HG03520 (cell line): Measurements from ENCODE around the gene COIL.
A peak's percentile ranks its signal among the peaks of the same experiment; 100 is the strongest.
"Not testable (repeated sequence)": the region's sequence is repeated elsewhere in the genome, so short reads cannot be mapped to it uniquely, and the experiment has no call there.

ENCODE experiments used
- ATAC-seq: cut with Tn5 transposase; IDR thresholded peaks from one replicate; pipeline ENCODE4 v1.9.1; 2021; ENCODE audit warnings: mild to moderate bottlenecking, moderate library complexity; ENCODE audit not compliant: unreplicated experiment

COIL gene

DNA sequence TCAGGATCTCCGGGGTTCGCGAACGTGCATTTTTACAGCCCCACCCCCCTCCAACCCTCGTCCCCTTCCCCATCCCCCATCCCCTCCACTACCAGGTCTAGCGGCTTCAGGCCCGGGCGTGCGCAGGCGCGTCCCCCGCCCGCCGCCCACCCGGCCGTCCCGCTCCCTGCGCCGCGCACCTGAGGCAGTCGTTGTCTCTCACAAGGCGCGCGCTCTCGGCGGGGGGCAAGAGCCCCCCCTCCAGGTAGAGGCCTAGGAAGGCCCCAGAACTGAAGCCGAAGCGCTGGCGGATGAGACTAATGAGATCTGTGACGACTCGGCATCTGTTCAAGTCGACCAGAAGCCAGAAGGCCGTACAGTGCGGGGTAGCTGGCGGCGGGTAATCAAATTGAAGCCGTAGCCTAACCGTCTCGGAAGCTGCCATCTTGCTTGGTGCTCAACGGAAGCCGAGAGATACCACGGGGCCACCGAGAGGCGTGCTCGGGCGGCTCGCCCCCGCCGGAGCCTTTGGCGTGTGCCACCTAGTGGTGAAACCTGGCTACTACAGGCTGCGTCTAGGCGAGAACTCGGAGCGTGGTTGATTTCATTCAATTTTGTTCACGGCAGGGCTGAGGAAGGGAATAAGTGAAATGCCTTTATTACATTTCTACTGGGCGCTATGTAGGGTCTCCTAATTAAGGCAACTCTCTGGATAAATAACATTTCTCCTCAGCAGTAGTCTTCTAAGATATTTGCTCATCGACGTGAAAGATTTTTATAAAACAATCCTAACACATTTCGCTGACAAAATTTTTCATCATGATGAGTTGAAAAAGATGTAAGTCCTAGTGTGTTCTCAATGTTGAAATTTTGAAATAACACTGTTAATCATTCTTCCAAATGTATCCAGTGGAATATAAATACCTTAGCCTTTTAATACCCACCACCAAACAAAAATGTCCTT is at the start of gene COIL:
Gene COIL (minus strand): TSS at position 455 of the 943 bp plus-strand sequence. CDS start 31 bp downstream, at position 424.
- peak; percentile 89 for ATAC-seq

DNA sequence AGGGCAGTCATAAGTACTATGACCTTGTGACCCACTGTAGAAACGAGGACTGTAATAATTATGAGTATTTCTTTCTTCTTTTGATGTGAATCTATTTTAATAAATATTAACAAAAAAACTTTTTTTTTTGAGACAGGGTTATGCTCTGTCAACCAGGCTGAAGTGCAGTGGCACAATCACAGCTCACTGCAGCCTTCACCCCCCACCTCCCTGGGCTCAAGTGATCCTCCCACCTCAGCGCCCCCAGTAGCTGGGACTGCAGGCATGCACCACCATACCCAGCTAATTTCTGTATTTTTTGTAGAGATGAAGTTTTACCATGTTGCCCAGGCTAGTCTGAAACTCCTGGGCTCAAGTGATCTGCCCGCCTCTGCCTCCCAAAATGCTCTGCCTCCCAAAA is 49.6 kb upstream of the COIL start:
- ATAC-seq, result no peak

- ATAC-seq, result peak; percentile 59
Observed at GRCh38 chr17:57009737-57010445, 49.0 kb upstream of the COIL start.

- ATAC-seq, result no peak
Observed at GRCh38 chr17:57008958-57009357, 48.1 kb upstream of the COIL start.

DNA sequence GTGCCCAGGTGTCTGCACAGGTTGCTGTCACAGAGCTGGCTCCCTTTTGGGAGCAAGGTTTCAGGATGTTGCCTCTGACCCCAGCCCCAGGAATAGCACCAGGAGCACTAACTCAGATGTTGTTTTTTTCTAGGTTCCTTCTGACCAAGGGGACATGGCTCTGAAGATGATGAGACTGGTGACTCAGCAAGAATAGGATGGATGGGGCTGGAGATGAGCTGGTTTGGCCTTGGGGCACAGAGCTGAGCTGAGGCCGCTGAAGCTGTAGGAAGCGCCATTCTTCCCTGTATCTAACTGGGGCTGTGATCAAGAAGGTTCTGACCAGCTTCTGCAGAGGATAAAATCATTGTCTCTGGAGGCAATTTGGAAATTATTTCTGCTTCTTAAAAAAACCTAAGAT is 45.2 kb upstream of the COIL start:
- no peak for ATAC-seq

GRCh38 chr17:57004944-57005579 is 44.2 kb upstream of the COIL start:
- peak; percentile 57 for ATAC-seq

- ATAC-seq, result no peak
Observed at GRCh38 chr17:57002904-57003303, 42.1 kb upstream of the COIL start.

DNA sequence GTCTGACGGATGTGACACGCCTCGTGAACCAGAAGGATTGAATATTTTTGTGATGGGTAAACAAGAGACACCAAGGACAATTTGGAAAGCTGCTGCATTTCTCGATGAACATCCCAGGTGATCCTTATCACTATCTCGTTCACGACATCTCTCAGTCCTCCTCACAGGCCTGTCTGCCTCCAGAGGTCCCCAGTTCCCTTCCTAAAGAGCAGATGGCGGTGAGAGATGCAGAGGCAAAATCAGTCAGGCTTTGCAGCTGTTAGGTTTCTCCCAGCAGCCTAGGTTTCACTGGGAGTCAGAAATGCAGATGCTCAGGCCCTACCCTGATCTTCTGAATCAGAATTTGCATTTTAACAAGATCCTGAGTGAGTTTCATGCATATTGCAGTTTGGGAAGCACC is 40.7 kb upstream of the COIL start:
- ATAC-seq, result no peak

- no peak for ATAC-seq
Observed at GRCh38 chr17:56997313-56997712, 36.5 kb upstream of the COIL start.

GRCh38 chr17:56995766-56996165 is 34.9 kb upstream of the COIL start:
- no peak for ATAC-seq

- no peak for ATAC-seq
Observed at GRCh38 chr17:56994009-56994792, 33.4 kb upstream of the COIL start.

GRCh38 chr17:56992364-56992763 is 31.5 kb upstream of the COIL start:
- no peak for ATAC-seq

DNA sequence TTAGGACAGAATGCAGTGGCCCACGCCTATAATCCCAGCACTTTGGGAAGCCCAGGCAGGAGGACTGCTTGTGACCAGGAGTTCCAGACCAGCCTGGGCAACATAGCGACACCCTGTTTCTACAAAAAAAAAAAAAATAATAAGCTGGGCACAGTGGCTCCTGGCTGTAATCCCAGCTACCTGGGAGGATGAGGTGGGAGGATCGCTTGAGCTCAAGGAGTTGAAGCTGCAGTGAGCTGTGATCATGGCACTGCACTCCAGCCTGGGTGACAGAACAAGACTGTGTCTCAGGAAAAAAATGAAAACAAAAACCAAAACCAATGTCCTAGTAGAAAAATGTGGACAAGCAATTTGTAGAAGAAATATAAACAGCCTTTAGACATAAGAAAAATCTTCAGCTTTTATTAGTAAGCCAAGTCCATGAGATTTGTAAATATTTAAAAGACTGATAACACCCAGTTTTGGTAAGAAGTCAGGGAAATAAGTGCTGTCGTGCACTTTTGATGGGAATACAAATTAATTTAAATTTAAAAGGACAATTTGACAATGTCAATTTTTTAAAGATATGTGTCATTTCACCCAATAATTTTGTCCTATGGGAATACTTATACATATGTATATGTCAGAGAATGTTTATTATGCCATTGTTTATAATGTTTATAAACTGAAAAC is 28.2 kb upstream of the COIL start:
- ATAC-seq, result no peak

DNA sequence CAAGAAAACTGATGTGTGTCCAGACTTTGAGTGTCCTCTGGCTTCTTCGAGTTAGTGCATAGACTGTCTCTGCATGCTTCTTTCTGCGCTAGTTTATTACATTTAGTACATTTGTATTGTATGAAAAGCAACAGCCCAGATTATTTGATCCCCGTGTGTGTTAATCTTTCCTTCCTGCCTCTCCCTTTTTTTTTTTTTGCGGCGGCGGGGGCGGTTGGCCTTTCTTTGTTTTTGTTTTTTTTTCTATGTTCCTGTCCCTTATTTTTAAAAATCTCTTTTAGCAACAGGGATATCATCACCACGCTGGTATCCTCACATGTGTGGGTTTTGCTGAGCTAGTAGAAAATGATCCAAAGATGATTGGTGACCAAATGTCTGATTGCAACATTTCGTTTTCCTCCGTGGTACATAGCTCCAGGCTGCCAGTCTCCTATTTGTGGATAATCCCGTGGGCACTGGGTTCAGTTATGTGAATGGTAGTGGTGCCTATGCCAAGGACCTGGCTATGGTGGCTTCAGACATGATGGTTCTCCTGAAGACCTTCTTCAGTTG is 26.5 kb upstream of the COIL start:
- ATAC-seq, result no peak

DNA sequence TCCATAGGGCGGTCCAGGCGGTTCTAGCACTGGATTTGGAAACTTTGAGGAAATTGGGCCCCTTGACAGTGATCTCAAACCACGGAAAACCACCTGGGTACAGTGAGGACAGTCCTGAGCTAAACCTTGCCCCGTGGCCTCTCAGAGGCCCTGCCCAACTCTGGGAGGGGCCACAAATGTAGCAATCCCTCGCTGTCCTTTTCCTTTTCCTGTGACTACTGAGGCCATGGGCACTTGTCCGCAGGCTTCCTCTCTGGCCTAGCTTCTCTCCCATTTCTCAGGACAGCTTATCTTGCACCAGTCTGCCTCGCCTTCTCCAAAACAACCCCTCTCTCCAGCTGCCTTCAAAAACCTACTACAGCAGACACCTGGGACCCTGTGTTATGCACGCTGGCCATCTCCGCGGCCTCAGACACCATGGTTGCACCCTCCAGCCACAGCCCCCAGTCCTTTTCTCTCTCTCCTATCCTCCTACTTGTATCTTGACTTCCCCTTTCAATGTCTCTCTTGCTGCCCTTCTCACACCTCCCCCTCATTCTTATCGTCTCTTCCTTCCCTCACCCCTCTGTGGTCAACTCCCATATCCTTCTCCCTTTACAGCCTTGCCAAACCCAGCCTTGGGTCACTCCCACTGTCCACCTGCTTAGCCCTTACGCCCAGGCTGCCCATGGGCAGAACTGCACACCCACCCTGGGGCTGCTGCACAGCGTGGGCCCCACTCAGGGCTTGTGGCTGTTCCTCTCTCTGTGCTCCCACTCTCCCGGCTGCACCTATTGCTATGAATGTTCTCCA is 24.7 kb upstream of the COIL start:
- ATAC-seq, result no peak

DNA sequence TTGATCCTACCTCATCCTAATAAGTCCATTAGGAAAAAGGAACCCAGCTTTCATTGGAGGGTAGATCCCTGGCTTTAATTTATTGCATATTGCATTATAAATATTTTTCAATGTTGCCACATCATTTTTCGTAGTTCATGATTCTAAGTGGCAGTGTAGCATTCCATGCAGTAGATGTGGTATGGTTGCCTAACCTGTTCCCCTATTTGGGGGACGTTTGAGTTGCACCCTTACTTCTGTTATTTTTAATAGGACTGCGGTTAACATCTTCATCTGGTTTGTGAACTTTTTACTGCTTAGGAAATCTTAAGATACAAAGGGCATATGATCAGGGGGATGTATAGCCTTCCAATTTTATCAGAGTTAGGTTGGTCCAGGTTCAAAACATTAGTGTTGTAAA is 22.5 kb upstream of the COIL start:
- ATAC-seq, result no peak

- ATAC-seq, result no peak
Observed at GRCh38 chr17:56982312-56982711, 21.5 kb upstream of the COIL start.

GRCh38 chr17:56980526-56980925 is 19.7 kb upstream of the COIL start:
- ATAC-seq, result not testable (repeated sequence)

DNA sequence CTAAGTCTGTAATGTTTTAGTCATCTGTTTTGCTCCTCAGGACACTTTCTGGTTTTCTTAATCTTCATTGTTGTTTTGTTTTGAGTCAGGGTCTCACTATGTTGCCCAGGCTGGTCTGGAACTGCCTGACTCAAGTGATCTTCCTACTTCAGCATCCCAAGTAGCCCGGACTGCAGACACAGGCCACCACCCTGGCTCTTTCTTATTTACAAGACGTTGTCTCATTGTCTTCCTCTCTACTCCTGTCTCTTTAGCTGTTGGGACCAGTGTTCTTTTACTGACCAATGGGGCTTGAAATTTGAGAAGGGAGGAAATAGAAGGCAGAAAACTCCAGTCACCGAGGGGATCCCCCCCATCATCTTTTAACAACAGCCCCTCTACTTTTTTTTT is 18.2 kb upstream of the COIL start:
- ATAC-seq, result no peak
